ENCODE results near the gene MEGF11.

Gene MEGF11

GRCh38 chr15:66240240-66240794, 13.2 kb downstream of the MEGF11 start:
- DNase-seq (ENCODE audit: low read depth in 3 of 3) = no peak

GRCh38 chr15:66239514-66239913, 14.0 kb downstream of the MEGF11 start:
- DNase-seq (ENCODE audit: low read depth in 3 of 3) = no peak

GRCh38 chr15:66238318-66238717, 15.2 kb downstream of the MEGF11 start:
- no peak for DNase-seq (ENCODE audit: low read depth in 3 of 3)

GRCh38 chr15:66237513-66238235, 15.9 kb downstream of the MEGF11 start:
- DNase-seq (ENCODE audit: low read depth in 3 of 3) = no peak

- DNase-seq (ENCODE audit: low read depth in 3 of 3) = no peak
These were observed 16.7 kb downstream of the MEGF11 start for GRCh38 chr15:66236806-66237375.

- DNase-seq (ENCODE audit: low read depth in 3 of 3) = no peak
These were observed 17.7 kb downstream of the MEGF11 start for GRCh38 chr15:66235866-66236265.

- DNase-seq (ENCODE audit: low read depth in 3 of 3) = no peak
These were observed 18.8 kb downstream of the MEGF11 start for GRCh38 chr15:66234798-66235197.

- DNase-seq (ENCODE audit: low read depth in 3 of 3) = no peak
These were observed 19.8 kb downstream of the MEGF11 start for GRCh38 chr15:66233487-66234415.

- DNase-seq (ENCODE audit: low read depth in 3 of 3) = no peak
These were observed 21.3 kb downstream of the MEGF11 start for GRCh38 chr15:66232267-66232625.

GRCh38 chr15:66231394-66232266, 21.9 kb downstream of the MEGF11 start:
- no peak for DNase-seq (ENCODE audit: low read depth in 3 of 3)

GRCh38 chr15:66229790-66230465, 23.6 kb downstream of the MEGF11 start:
- no peak for DNase-seq (ENCODE audit: low read depth in 3 of 3)

- no peak for DNase-seq (ENCODE audit: low read depth in 3 of 3)
These were observed 24.5 kb downstream of the MEGF11 start for GRCh38 chr15:66228807-66229735.

- no peak for DNase-seq (ENCODE audit: low read depth in 3 of 3)
These were observed 26.8 kb downstream of the MEGF11 start for GRCh38 chr15:66226736-66227135.

- no peak for DNase-seq (ENCODE audit: low read depth in 3 of 3)
These were observed 27.8 kb downstream of the MEGF11 start for GRCh38 chr15:66225656-66226274.

GRCh38 chr15:66224946-66225345, 28.6 kb downstream of the MEGF11 start:
- DNase-seq (ENCODE audit: low read depth in 3 of 3) = no peak

GRCh38 chr15:66222273-66223198, 31.0 kb downstream of the MEGF11 start:
- DNase-seq (ENCODE audit: low read depth in 3 of 3) = no peak

GRCh38 chr15:66221126-66221525, 32.4 kb downstream of the MEGF11 start:
- no peak for DNase-seq (ENCODE audit: low read depth in 3 of 3)

- DNase-seq (ENCODE audit: low read depth in 3 of 3) = no peak
These were observed 32.9 kb downstream of the MEGF11 start for GRCh38 chr15:66220601-66221000.
